Ishikawa (cell line): ENCODE results near the gene ITPR2.

Source experiments
- CEBPB ChIP-seq: IDR thresholded peaks from 2 replicates; pipeline ENCODE4 v1.6.1; 2012
- EGR1 ChIP-seq: IDR thresholded peaks from 2 replicates; pipeline ENCODE4 v1.6.1; 2012
- EP300 ChIP-seq: IDR thresholded peaks from 2 replicates; pipeline ENCODE4 v1.6.1; 2012; ENCODE audit warnings: borderline replicate concordance
- FOXM1 ChIP-seq: IDR thresholded peaks from 2 replicates; pipeline ENCODE4 v1.6.1; 2012; ENCODE audit warnings: low read depth, borderline replicate concordance
- NFIC ChIP-seq: IDR thresholded peaks from 2 replicates; pipeline ENCODE4 v1.6.1; 2012
- RAD21 ChIP-seq: IDR thresholded peaks from 2 replicates; pipeline ENCODE4 v1.6.1; 2012; ENCODE audit warnings: low read depth
- TAF1 ChIP-seq: IDR thresholded peaks from 2 replicates; pipeline ENCODE4 v1.6.1; 2012; ENCODE audit warnings: low read depth, mild to moderate bottlenecking
- TCF12 ChIP-seq: IDR thresholded peaks from 2 replicates; pipeline ENCODE4 v1.6.1; 2012; ENCODE audit warnings: low read depth
- TEAD4 ChIP-seq: IDR thresholded peaks from 2 replicates; pipeline ENCODE4 v1.6.1; 2012
- YY1 ChIP-seq: IDR thresholded peaks from 2 replicates; pipeline ENCODE4 v1.6.1; 2012; ENCODE audit warnings: low read depth
- TF ChIP-seq, protein P1 (sequence below): IDR thresholded peaks from 2 replicates; pipeline ENCODE4 v1.6.1; 2012; ENCODE audit warnings: low read depth, mild to moderate bottlenecking
- TF ChIP-seq, protein P2 (sequence below): IDR thresholded peaks from 2 replicates; pipeline ENCODE4 v1.6.1; 2012

GRCh38 chr12:26297396-26298070 lies 535.5 kb downstream of the ITPR2 start:
- no peak for TF ChIP-seq TCF12
- TF ChIP-seq FOXM1: no peak
- TF ChIP-seq YY1: no peak
- TF ChIP-seq EP300: no peak
- TF ChIP-seq CEBPB: no peak
- TF ChIP-seq, protein P1, sequence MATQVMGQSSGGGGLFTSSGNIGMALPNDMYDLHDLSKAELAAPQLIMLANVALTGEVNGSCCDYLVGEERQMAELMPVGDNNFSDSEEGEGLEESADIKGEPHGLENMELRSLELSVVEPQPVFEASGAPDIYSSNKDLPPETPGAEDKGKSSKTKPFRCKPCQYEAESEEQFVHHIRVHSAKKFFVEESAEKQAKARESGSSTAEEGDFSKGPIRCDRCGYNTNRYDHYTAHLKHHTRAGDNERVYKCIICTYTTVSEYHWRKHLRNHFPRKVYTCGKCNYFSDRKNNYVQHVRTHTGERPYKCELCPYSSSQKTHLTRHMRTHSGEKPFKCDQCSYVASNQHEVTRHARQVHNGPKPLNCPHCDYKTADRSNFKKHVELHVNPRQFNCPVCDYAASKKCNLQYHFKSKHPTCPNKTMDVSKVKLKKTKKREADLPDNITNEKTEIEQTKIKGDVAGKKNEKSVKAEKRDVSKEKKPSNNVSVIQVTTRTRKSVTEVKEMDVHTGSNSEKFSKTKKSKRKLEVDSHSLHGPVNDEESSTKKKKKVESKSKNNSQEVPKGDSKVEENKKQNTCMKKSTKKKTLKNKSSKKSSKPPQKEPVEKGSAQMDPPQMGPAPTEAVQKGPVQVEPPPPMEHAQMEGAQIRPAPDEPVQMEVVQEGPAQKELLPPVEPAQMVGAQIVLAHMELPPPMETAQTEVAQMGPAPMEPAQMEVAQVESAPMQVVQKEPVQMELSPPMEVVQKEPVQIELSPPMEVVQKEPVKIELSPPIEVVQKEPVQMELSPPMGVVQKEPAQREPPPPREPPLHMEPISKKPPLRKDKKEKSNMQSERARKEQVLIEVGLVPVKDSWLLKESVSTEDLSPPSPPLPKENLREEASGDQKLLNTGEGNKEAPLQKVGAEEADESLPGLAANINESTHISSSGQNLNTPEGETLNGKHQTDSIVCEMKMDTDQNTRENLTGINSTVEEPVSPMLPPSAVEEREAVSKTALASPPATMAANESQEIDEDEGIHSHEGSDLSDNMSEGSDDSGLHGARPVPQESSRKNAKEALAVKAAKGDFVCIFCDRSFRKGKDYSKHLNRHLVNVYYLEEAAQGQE: no peak
- TF ChIP-seq, protein P2, sequence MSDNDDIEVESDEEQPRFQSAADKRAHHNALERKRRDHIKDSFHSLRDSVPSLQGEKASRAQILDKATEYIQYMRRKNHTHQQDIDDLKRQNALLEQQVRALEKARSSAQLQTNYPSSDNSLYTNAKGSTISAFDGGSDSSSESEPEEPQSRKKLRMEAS: no peak
- no peak for TF ChIP-seq RAD21
- TF ChIP-seq TAF1: no peak
- no peak for TF ChIP-seq NFIC
- TF ChIP-seq TEAD4: no peak
- no peak for TF ChIP-seq EGR1
